HFF-Myc (cell line): ENCODE data around the gene SLC2A4RG.

Experiments used
- DNase-seq: peaks from one replicate; pipeline ENCODE4 v3.0.0-alpha.2; 2011; ENCODE audit warnings: low read depth; ENCODE audit errors: extremely low read depth
- H3K4me3 ChIP-seq: replicated peaks from 2 replicates; pipeline ENCODE4 v1.5.1; 2011; ENCODE audit warnings: low read depth, mild to moderate bottlenecking, control low read depth, low read length
- CTCF ChIP-seq: IDR thresholded peaks from 2 replicates; pipeline ENCODE4 v1.5.1; 2012; ENCODE audit warnings: mild to moderate bottlenecking, low read depth, low read length, control low read depth; ENCODE audit errors: missing control alignments

SLC2A4RG gene

DNA sequence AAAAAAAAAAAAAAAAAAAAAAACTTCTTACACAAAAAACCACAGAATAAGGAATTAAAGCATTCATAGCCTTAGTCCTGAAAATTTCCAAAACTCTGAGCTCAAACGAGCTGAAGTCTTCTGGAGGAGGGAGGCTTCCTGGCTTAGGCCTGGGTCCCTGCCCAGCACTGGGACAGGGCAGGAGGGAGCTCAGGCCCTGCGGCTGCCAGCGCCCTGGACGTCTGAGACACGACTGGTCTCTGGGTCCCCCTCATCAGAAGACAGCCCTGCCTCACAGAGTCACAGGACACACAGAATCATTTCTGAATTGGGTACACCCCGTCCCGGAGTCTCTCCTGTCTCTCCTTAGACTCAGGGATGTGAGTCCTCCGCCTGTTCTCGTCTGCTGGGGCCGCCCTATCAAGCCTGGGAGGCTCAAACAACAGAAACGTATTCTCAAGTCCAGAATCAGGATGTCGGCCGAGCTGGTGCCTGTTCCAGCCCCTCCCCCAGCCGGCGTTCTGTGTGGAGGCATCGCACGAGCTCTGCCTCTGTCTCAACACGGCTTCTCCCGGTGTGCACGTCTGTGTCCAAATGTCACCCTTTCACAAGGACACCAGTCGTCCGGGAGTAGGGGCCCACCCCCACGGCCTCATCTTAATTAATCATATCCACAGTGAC lies 52.1 kb downstream of the SLC2A4RG start:
- TF ChIP-seq CTCF = no peak
- no peak for DNase-seq
- no peak overlapping the region for H3K4me3 ChIP-seq

DNA sequence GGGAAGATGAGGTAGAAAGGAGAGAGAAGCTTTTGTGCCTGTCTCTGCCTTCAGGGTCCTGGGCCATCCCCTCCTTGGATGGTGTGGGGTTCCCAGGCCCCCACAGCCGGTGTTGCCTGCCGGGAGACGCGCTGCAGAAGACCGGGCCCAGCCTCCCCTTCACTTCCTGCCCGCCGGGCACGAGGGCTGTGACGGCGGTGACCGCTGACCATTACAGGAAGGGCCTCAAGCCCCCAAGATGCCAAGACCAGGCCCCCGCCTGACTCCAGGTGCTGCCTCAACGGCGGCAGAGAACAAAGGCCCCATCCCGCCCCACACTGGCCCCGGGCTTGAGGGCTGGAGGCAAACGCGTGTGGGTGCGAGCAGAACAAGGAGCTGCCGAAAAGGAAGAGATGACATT lies 53.3 kb downstream of the SLC2A4RG start:
- no peak overlapping the region for H3K4me3 ChIP-seq
- no peak for DNase-seq
- TF ChIP-seq CTCF = no peak
